ENCODE data around the gene IGSF5.
"Not testable (repeated sequence)": the region's sequence is repeated elsewhere in the genome, so short reads cannot be mapped to it uniquely, and the experiment has no call there.

Gene IGSF5

DNA sequence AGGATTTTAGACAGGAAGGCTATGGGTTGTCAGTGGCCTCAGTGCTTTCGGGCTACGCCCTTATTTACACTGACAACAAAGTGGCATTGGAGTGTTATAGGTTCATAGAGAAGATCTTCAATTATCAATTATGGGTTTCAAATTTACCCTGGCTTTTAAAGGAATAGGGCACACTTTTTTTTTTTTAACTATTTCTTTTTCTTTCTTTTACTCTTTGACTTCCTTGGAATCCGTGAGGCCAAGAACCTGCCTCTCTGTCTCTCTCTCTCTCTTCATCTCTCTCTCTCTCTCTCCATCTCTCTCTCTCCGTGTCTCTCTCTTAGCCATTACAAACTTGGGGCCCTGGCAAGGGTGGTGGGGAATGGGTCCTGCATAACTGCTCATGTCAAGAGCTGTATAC lies at the start of gene IGSF5:
Gene IGSF5, plus strand, starts transcription at position 301 of the 400 bp plus-strand sequence. CDS start 327 bp downstream, outside the sequence.
- not testable (repeated sequence) for DNase-seq (ENCODE audit: low spot score); H3K4me1 Mint-ChIP-seq (ENCODE audit: low read depth); H3K9me3 Mint-ChIP-seq; H3K27ac Mint-ChIP-seq; H3K36me3 Mint-ChIP-seq (ENCODE audit: low read depth); H3K27me3 Mint-ChIP-seq (ENCODE audit: low read depth); H3K4me3 Mint-ChIP-seq

DNA sequence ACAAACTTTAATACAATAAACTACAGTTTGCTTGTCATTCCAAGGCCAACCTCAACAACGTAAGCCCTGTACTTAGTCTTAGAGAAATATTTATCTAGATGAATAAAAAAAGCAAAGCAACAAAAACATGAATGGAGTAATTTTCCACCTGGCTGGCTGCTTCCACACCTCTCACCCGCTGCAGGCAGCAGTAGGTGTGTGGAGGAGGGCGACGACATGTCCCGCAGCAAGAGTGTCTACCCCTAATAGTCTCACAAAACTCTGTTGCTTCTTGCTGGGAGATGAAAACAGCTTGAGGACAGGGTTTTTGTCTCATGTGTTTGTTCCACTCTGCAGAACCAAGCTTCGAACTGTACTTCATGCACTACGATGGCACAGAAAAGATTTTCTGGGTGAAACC lies 48.8 kb upstream of the IGSF5 start:
- no peaks in the 10 kb centered on the region for H3K4me1 Mint-ChIP-seq (ENCODE audit: low read depth)
- no peak overlapping the region for H3K27ac Mint-ChIP-seq

GRCh38 chr21:39696618-39697017 lies 48.4 kb upstream of the IGSF5 start:
- Mint-ChIP-seq H3K4me3 (no peak overlapping the region), H3K27ac (no peak overlapping the region), H3K27me3 (ENCODE audit: low read depth) (no peaks in the 10 kb centered on the region), H3K4me1 (ENCODE audit: low read depth) (no peaks in the 10 kb centered on the region), H3K9me3 (no peaks in the 10 kb centered on the region), H3K36me3 (ENCODE audit: low read depth) (no peaks in the 10 kb centered on the region)
- DNase-seq (ENCODE audit: low spot score) = no peak

More for the DNA sequence above, 48.8 kb upstream of the IGSF5 start:
- Mint-ChIP-seq H3K36me3 (ENCODE audit: low read depth) (no peaks in the 10 kb centered on the region), H3K27me3 (ENCODE audit: low read depth) (no peaks in the 10 kb centered on the region), H3K9me3 (no peaks in the 10 kb centered on the region), H3K4me3 (no peak overlapping the region)
- DNase-seq (ENCODE audit: low spot score) = no peak

DNA sequence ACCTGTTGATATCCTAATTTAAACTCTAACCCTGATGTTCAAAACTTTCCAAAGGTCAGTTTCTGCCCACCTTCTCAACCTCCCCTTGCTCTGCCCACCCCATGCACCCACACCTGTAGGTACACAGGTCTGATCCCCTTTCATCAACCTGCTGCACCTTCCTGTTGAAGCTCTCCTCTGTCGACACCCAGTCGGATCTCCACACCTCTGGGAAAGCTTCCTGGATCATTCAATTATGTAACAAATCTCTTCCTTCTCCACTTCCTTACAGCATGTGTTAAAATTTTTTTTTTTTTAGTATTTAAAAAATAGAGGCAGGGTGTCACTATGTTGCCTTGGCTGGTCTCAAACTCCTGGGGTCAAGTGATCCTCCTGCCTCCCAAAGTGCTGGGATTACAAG lies 44.7 kb upstream of the IGSF5 start:
- no peak for DNase-seq (ENCODE audit: low spot score)
- H3K27me3 Mint-ChIP-seq (ENCODE audit: low read depth) = no peaks in the 10 kb centered on the region
- H3K36me3 Mint-ChIP-seq (ENCODE audit: low read depth) = no peaks in the 10 kb centered on the region
- no peak overlapping the region for H3K27ac Mint-ChIP-seq
- no peaks in the 10 kb centered on the region for H3K4me1 Mint-ChIP-seq (ENCODE audit: low read depth)
- H3K4me3 Mint-ChIP-seq = no peak overlapping the region
- no peaks in the 10 kb centered on the region for H3K9me3 Mint-ChIP-seq

GRCh38 chr21:39703578-39703977 lies 41.4 kb upstream of the IGSF5 start:
- Mint-ChIP-seq H3K27ac (no peak overlapping the region), H3K4me3 (no peak overlapping the region), H3K4me1 (ENCODE audit: low read depth) (no peaks in the 10 kb centered on the region), H3K9me3 (no peaks in the 10 kb centered on the region), H3K27me3 (ENCODE audit: low read depth) (no peaks in the 10 kb centered on the region), H3K36me3 (ENCODE audit: low read depth) (no peaks in the 10 kb centered on the region)
- no peak for DNase-seq (ENCODE audit: low spot score)

GRCh38 chr21:39705849-39706248 lies 39.1 kb upstream of the IGSF5 start:
- no peak overlapping the region for H3K4me3 Mint-ChIP-seq
- no peaks in the 10 kb centered on the region for H3K27me3 Mint-ChIP-seq (ENCODE audit: low read depth)
- H3K4me1 Mint-ChIP-seq (ENCODE audit: low read depth) = no peaks in the 10 kb centered on the region
- no peaks in the 10 kb centered on the region for H3K36me3 Mint-ChIP-seq (ENCODE audit: low read depth)
- DNase-seq (ENCODE audit: low spot score) = no peak
- no peak overlapping the region for H3K27ac Mint-ChIP-seq
- H3K9me3 Mint-ChIP-seq = no peaks in the 10 kb centered on the region

GRCh38 chr21:39707316-39707715 lies 37.7 kb upstream of the IGSF5 start:
- H3K36me3 Mint-ChIP-seq (ENCODE audit: low read depth) = no peaks in the 10 kb centered on the region
- H3K4me3 Mint-ChIP-seq = no peak overlapping the region
- H3K4me1 Mint-ChIP-seq (ENCODE audit: low read depth) = no peaks in the 10 kb centered on the region
- DNase-seq (ENCODE audit: low spot score) = no peak
- no peaks in the 10 kb centered on the region for H3K27me3 Mint-ChIP-seq (ENCODE audit: low read depth)
- H3K27ac Mint-ChIP-seq = no peak overlapping the region
- no peaks in the 10 kb centered on the region for H3K9me3 Mint-ChIP-seq

DNA sequence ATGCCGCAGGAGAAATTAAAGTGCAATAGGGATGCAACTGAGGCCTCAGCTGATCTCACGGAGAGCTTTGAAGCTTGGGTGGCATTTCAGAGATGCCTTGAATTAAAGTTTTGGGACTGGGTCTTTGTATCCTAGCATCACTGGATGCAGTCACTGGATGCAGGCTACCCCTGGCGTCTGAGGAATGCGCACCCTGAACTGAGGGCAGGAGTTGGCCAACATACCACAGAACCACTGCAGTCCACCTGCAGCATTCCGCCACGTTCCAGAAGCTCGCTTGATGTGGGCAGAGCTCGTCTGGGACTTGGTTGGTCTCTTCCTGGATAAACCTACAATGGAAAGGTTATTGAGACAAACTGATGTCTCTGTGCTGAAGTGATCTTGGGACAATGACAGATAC lies 34.1 kb upstream of the IGSF5 start:
- DNase-seq (ENCODE audit: low spot score) = no peak
- Mint-ChIP-seq H3K9me3 (no peaks in the 10 kb centered on the region), H3K4me1 (ENCODE audit: low read depth) (no peaks in the 10 kb centered on the region), H3K27ac (no peak overlapping the region), H3K36me3 (ENCODE audit: low read depth) (no peaks in the 10 kb centered on the region), H3K4me3 (no peak overlapping the region), H3K27me3 (ENCODE audit: low read depth) (no peaks in the 10 kb centered on the region)

- H3K4me1 Mint-ChIP-seq (ENCODE audit: low read depth) = no peaks in the 10 kb centered on the region
- H3K4me3 Mint-ChIP-seq = no peak overlapping the region
- H3K27ac Mint-ChIP-seq = no peak overlapping the region
- no peaks in the 10 kb centered on the region for H3K27me3 Mint-ChIP-seq (ENCODE audit: low read depth)
- no peak for DNase-seq (ENCODE audit: low spot score)
- no peaks in the 10 kb centered on the region for H3K9me3 Mint-ChIP-seq
- H3K36me3 Mint-ChIP-seq (ENCODE audit: low read depth) = no peaks in the 10 kb centered on the region
Measured at GRCh38 chr21:39712273-39712672, 32.7 kb upstream of the IGSF5 start.

DNA sequence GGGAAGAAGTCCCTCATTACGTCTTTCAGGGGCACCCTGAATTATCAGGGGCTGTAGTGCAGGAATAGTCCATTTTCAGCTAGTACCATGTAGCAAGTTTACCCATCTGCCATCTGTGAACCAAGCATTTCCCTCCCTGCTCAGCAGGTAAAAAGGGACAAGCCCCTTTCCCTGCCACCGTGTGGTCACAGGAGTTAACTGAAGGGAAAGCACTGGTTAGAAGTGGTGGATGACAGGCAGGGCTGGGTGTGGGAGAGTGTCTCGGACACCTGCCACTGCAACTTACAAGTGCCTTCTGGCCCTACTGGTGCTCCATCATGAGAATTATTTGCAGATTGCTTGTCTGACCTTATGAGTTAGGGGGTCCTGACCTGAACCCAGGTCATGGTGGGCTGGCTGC lies 32.0 kb upstream of the IGSF5 start:
- H3K27me3 Mint-ChIP-seq (ENCODE audit: low read depth) = no peaks in the 10 kb centered on the region
- H3K4me3 Mint-ChIP-seq = no peak overlapping the region
- H3K27ac Mint-ChIP-seq = no peak overlapping the region
- DNase-seq (ENCODE audit: low spot score) = no peak
- no peaks in the 10 kb centered on the region for H3K4me1 Mint-ChIP-seq (ENCODE audit: low read depth)
- no peaks in the 10 kb centered on the region for H3K9me3 Mint-ChIP-seq
- H3K36me3 Mint-ChIP-seq (ENCODE audit: low read depth) = no peaks in the 10 kb centered on the region

GRCh38 chr21:39713905-39714304 lies 31.1 kb upstream of the IGSF5 start:
- Mint-ChIP-seq H3K9me3 (no peaks in the 10 kb centered on the region), H3K36me3 (ENCODE audit: low read depth) (no peaks in the 10 kb centered on the region), H3K27me3 (ENCODE audit: low read depth) (no peaks in the 10 kb centered on the region), H3K27ac (no peak overlapping the region), H3K4me1 (ENCODE audit: low read depth) (no peaks in the 10 kb centered on the region), H3K4me3 (no peak overlapping the region)
- DNase-seq (ENCODE audit: low spot score) = no peak

DNA sequence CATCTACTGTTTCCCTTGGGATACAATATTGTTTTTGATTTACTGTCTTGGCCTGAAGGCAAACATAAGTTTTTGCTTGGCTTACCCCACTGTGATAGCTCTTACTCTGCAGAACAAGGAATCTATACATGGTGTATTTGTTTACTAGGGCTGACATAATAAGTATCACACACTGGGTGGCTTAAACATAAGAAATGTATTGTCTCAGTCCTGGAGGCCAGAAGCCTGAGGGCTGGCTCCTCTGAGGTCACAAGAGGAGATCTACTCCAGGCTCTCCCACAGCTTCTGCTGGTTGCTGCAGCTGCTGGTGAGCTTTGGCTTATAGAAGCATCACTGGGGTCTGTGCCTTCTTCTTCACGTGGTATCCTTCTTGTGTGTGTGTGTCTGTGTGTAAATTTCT lies 30.7 kb upstream of the IGSF5 start:
- Mint-ChIP-seq H3K4me3 (no peak overlapping the region), H3K27me3 (ENCODE audit: low read depth) (no peaks in the 10 kb centered on the region), H3K36me3 (ENCODE audit: low read depth) (no peaks in the 10 kb centered on the region), H3K27ac (no peak overlapping the region), H3K9me3 (no peaks in the 10 kb centered on the region), H3K4me1 (ENCODE audit: low read depth) (no peaks in the 10 kb centered on the region)
- DNase-seq (ENCODE audit: low spot score) = no peak

DNA sequence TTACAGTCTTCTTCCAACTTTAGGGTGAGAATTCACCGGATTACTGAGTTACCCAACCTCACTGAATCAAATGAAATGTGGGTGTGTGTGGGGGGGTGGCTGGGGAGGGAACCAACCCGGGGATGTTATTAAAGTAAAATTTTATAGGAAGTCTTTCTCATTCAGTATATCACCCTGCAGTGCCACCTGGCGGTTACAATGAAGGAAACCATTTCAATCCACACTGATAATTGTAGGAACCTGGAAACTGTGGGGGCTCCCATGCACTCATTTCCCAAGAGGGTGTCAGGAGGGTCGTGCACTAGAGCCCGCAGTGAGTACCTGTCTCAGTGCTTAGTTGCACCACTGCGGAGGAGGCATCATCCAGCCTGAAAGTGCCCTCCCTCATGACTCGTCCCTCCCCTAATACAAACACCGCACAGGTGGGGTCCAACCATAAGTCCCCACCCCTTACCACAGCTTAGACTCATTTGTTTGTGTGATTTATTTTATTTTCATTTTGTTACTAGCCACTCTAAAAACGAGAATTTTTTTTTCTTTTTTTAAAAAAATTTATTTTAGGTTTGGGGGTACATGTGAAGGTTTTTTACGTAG lies 29.1 kb upstream of the IGSF5 start:
- DNase-seq (ENCODE audit: low spot score) = no peak
- Mint-ChIP-seq H3K27me3 (ENCODE audit: low read depth) (no peaks in the 10 kb centered on the region), H3K4me3 (no peak overlapping the region), H3K9me3 (no peaks in the 10 kb centered on the region), H3K27ac (no peak overlapping the region), H3K36me3 (ENCODE audit: low read depth) (no peaks in the 10 kb centered on the region), H3K4me1 (ENCODE audit: low read depth) (no peaks in the 10 kb centered on the region)

- DNase-seq (ENCODE audit: low spot score) = no peak
- Mint-ChIP-seq H3K27ac (no peak overlapping the region), H3K27me3 (ENCODE audit: low read depth) (no peaks in the 10 kb centered on the region), H3K9me3 (peaks cover 3% of the 10 kb centered on the region), H3K4me3 (no peak overlapping the region), H3K4me1 (ENCODE audit: low read depth) (no peaks in the 10 kb centered on the region), H3K36me3 (ENCODE audit: low read depth) (no peaks in the 10 kb centered on the region)
Measured at GRCh38 chr21:39720126-39720778, 24.7 kb upstream of the IGSF5 start.

DNA sequence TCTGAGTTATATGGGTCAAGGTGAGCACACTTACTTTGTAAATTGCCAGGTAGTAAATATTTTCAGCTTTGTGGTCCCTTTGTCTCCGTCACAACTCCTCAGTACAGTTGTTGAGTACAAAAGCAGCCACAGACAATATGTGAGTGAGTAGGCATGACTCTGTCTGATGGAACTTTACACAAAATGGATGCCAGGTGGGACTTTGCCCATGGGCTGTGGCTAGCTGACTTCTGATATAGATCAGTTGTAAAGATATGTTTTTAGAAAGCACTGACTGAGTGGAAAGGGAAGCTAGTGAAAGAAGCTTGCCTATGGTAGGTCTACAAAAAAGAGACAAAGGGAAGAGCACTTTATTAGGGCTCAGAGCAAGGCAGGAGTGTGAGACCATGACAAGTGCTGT lies 23.1 kb upstream of the IGSF5 start:
- Mint-ChIP-seq H3K4me3 (no peak overlapping the region), H3K9me3 (peaks cover 3% of the 10 kb centered on the region), H3K27me3 (ENCODE audit: low read depth) (no peaks in the 10 kb centered on the region), H3K27ac (no peak overlapping the region), H3K4me1 (ENCODE audit: low read depth) (no peaks in the 10 kb centered on the region), H3K36me3 (ENCODE audit: low read depth) (no peaks in the 10 kb centered on the region)
- DNase-seq (ENCODE audit: low spot score) = no peak
